Esophagus squamous epithelium (tissue), 5 donors: ENCODE results near the gene PHPT1. TPM values are rescaled to one million over a fixed set of nuclear protein-coding genes. Genes with fewer than 3 reads are reported as not detected.

ENCODE experiments used
- DNase-seq: peaks from one replicate; lab custom pipeline; 2025; lab: John Stamatoyannopoulos, UW
- H3K27ac ChIP-seq, 4 donors: fragments of 200-600 bp; sonication (generic); one replicate each; pipeline ENCODE4 v1.5.1; 2016 to 2019; ENCODE audit warnings: mild to moderate bottlenecking in 1 of 4
- H3K27me3 ChIP-seq, 4 donors: fragments of 200-600 bp; sonication (generic); 1 replicate in 3 of 4; 2 replicates in 1 of 4; pipeline versions ENCODE4 v1.5.1 to v1.6.0; 2017 to 2021; ENCODE audit warnings: antibody characterized with exemption in 1 of 4
- H3K36me3 ChIP-seq, 3 donors: fragments of 200-600 bp; sonication (generic); one replicate each; pipeline ENCODE4 v1.5.1; 2016 to 2019
- H3K4me1 ChIP-seq, 3 donors: fragments of 200-600 bp; sonication (generic); one replicate each; pipeline ENCODE4 v1.5.1; 2017 to 2019
- H3K4me3 ChIP-seq, 4 donors: fragments of 200-600 bp; sonication (generic); 1 replicate in 3 of 4; 2 replicates in 1 of 4; pipeline ENCODE4 v1.5.1; 2016 to 2019; ENCODE audit warnings: mild to moderate bottlenecking in 2 of 4, moderate library complexity in 1 of 4
- H3K9me3 ChIP-seq, 3 donors: fragments of 200-600 bp; sonication (generic); one replicate each; pipeline ENCODE4 v1.5.1; 2016 to 2019
- POLR2A ChIP-seq, 4 donors: fragments of 450-650 bp; IDR thresholded peaks; one replicate each; pipeline ENCODE4 v1.6.1; 2017; ENCODE audit warnings: antibody characterized with exemption in 4 of 4, mild to moderate bottlenecking in 4 of 4, moderate library complexity in 3 of 4
- WGBS, 2 donors: methylation state at CpG; one replicate each; pipeline ENCODE4 v1.1.5; 2018; 5-methylcytosine and 5-hydroxymethylcytosine counted together
- intact Hi-C: fragments of 100-400 bp; cut with DNase I; formaldehyde crosslinking; loops from one replicate; pipeline ENCODE4 v1.15.0; 2022
- total RNA-seq, 4 donors: library from RNA; depleted of rRNA; stranded (reverse); fragments of >200 nt; gene quantifications; one replicate each; pipeline ENCODE4 v1.1.0, GENCODE V29; 2016
- TF ChIP-seq, protein P1 (sequence below), 6 experiments: fragments of 450-650 bp in 4 of 6; fragments of 200-600 bp in 2 of 6; sonication (generic) in 2 of 6; IDR thresholded peaks; one replicate each; pipeline ENCODE4 v1.5.1; 2016 to 2019; ENCODE audit warnings: antibody characterized with exemption in 6 of 6, mild to moderate bottlenecking in 4 of 6, moderate library complexity in 4 of 6
- donor health status: DM: yes; HTN: yes; CAD: no.

The PHPT1 gene
- total RNA-seq, 4 donors from 2014 or later, result 21.9 to 53.2 (median 42.2) TPM

- H3K27me3 ChIP-seq, result no peaks in the 10 kb centered on the region
- no peak overlapping the region for H3K4me3 ChIP-seq
- no peaks in the 10 kb centered on the region for H3K9me3 ChIP-seq
- intact Hi-C loops, result loop anchor here (10.0 kb wide), 1 partner anchor 89 kb away; the partner anchor contains the start of genes C8G and FBXW5
- WGBS, 2 donors, result no CpG with 5 or more reads among the region's 26 CpGs
- no peak for DNase-seq
- H3K27ac ChIP-seq, result no peak overlapping the region
- no peak for TF ChIP-seq POLR2A (IDR thresholded peaks at IDR 0.05)
- TF ChIP-seq, protein P1, sequence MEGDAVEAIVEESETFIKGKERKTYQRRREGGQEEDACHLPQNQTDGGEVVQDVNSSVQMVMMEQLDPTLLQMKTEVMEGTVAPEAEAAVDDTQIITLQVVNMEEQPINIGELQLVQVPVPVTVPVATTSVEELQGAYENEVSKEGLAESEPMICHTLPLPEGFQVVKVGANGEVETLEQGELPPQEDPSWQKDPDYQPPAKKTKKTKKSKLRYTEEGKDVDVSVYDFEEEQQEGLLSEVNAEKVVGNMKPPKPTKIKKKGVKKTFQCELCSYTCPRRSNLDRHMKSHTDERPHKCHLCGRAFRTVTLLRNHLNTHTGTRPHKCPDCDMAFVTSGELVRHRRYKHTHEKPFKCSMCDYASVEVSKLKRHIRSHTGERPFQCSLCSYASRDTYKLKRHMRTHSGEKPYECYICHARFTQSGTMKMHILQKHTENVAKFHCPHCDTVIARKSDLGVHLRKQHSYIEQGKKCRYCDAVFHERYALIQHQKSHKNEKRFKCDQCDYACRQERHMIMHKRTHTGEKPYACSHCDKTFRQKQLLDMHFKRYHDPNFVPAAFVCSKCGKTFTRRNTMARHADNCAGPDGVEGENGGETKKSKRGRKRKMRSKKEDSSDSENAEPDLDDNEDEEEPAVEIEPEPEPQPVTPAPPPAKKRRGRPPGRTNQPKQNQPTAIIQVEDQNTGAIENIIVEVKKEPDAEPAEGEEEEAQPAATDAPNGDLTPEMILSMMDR (IDR thresholded peaks at IDR 0.05), result no peak
- H3K4me1 ChIP-seq, result peaks cover 21 to 52% (median 24%) of the 10 kb centered on the region in 3 donors
- H3K36me3 ChIP-seq, result peaks cover 0 to 22% (median 5%) of the 10 kb centered on the region in 3 donors
Measured at GRCh38 chr9:136855461-136856078, 6.4 kb downstream of the PHPT1 start.

- peaks cover 3 to 22% (median 4%) of the 10 kb centered on the region in 3 donors for H3K36me3 ChIP-seq
- no peak for TF ChIP-seq POLR2A (IDR thresholded peaks at IDR 0.05)
- TF ChIP-seq, protein P1 (IDR thresholded peaks at IDR 0.05), result no peak
- H3K27ac ChIP-seq, result no peak overlapping the region
- H3K4me1 ChIP-seq, result peaks cover 20 to 52% (median 21%) of the 10 kb centered on the region in 3 donors
- no peak overlapping the region for H3K4me3 ChIP-seq
- 78 to 87% methylated on average over 7 to 8 of the region's 15 CpGs for WGBS, 2 donors
- H3K27me3 ChIP-seq, result no peaks in the 10 kb centered on the region
- intact Hi-C loops, result loop anchor here (10.0 kb wide), 1 partner anchor 89 kb away; the partner anchor contains the start of genes C8G and FBXW5
- no peak for DNase-seq
- H3K9me3 ChIP-seq, result no peaks in the 10 kb centered on the region
Measured at GRCh38 chr9:136856079-136856476, 6.9 kb downstream of the PHPT1 start.

GRCh38 chr9:136856541-136857141 is 7.4 kb downstream of the PHPT1 start:
- no peak for DNase-seq

DNA sequence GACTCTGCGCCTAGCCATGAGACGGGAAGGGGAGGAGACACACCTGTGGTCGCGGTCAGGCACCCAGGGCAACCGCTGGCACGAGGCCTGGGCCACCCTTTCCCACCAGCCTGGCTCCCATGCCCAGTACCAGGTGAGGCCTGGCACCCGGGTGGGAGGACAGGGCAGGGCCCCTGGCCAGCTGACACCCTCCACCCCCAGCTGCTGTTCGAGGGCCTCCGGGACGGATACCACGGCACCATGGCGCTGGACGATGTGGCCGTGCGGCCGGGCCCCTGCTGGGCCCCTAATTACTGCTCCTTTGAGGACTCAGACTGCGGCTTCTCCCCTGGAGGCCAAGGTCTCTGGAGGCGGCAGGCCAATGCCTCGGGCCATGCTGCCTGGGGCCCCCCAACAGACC is 8.0 kb downstream of the PHPT1 start:
- Histone ChIP-seq H3K27me3 (no peaks in the 10 kb centered on the region), H3K4me3 (no peak overlapping the region), H3K27ac (no peak overlapping the region), H3K4me1 (peaks cover 20 to 52% (median 21%) of the 10 kb centered on the region in 3 donors), H3K36me3 (peaks cover 12 to 24% (median 14%) of the 10 kb centered on the region in 3 donors), H3K9me3 (no peaks in the 10 kb centered on the region)
- no peak for DNase-seq
- 100% methylated on average over 3 of the region's 19 CpGs; no CpG with 5 or more reads in 1 of the 2 donors for WGBS, 2 donors
- intact Hi-C loops, result loop anchor here (10.0 kb wide), 1 partner anchor 88 kb away; the partner anchor contains the start of genes C8G and FBXW5
- TF ChIP-seq POLR2A (IDR thresholded peaks at IDR 0.05), result no peak
- TF ChIP-seq, protein P1 (IDR thresholded peaks at IDR 0.05), result no peak

More at GRCh38 chr9:136856541-136857141, 7.4 kb downstream of the PHPT1 start:
- TF ChIP-seq POLR2A (IDR thresholded peaks at IDR 0.05), result no peak
- TF ChIP-seq, protein P1 (IDR thresholded peaks at IDR 0.05), result no peak
- intact Hi-C loops, result loop anchor here (10.0 kb wide), 1 partner anchor 88 kb away; the partner anchor contains the start of genes C8G and FBXW5
- peaks cover 7 to 22% (median 8%) of the 10 kb centered on the region in 3 donors for H3K36me3 ChIP-seq
- no peak overlapping the region for H3K4me3 ChIP-seq
- no peak overlapping the region for H3K27ac ChIP-seq
- no peaks in the 10 kb centered on the region for H3K27me3 ChIP-seq
- 70% methylated on average over 2 of the region's 14 CpGs; no CpG with 5 or more reads in 1 of the 2 donors for WGBS, 2 donors
- peaks cover 20 to 52% (median 21%) of the 10 kb centered on the region in 3 donors for H3K4me1 ChIP-seq
- H3K9me3 ChIP-seq, result no peaks in the 10 kb centered on the region
